SU-DHL-6 (cell line): Measurements from ENCODE around the gene TMEM229B.

Experiments
- H2AFZ ChIP-seq: fragments of 200-600 bp; sonication (generic); 2 replicates; pipeline ENCODE4 v1.6.1; 2014; ENCODE audit warnings: low read depth, mild to moderate bottlenecking, moderate library complexity, mixed read lengths, antibody characterized with exemption, low read length; ENCODE audit not compliant: severe bottlenecking
- H3F3A ChIP-seq: fragments of 200-600 bp; shearing (Covaris generic); 2 replicates; pipeline ENCODE4 v1.6.0; 2016; ENCODE audit warnings: antibody characterized with exemption, mild to moderate bottlenecking; ENCODE audit not compliant: insufficient read depth
- H3K27ac ChIP-seq: fragments of 200-600 bp; sonication (generic); 2 replicates; pipeline ENCODE4 v1.5.1; 2016; ENCODE audit warnings: low read depth, mild to moderate bottlenecking, low read length, moderate library complexity, mixed read lengths
- H3K27me3 ChIP-seq: fragments of 200-600 bp; sonication (generic), shearing (Covaris generic); 2 replicates; pipeline ENCODE4 v1.6.0; 2014; ENCODE audit warnings: mild to moderate bottlenecking, low read length
- H3K36me3 ChIP-seq: fragments of 200-600 bp; sonication (generic); 2 replicates; pipeline ENCODE4 v1.6.1; 2014; ENCODE audit warnings: mild to moderate bottlenecking, low read length, mixed read lengths
- H3K4me2 ChIP-seq: fragments of 300-600, 200-600 bp; shearing (Covaris generic), sonication (generic); 2 replicates; pipeline ENCODE4 v1.6.0; 2014; ENCODE audit warnings: low read length, low read depth, mild to moderate bottlenecking; ENCODE audit not compliant: poor library complexity, severe bottlenecking
- H3K4me3 ChIP-seq: fragments of 200-600 bp; sonication (generic); 2 replicates; pipeline ENCODE4 v1.5.1; 2014; ENCODE audit warnings: antibody characterized with exemption, low read length, mild to moderate bottlenecking, mixed read lengths; ENCODE audit not compliant: insufficient read depth, poor library complexity, severe bottlenecking
- H3K79me2 ChIP-seq: fragments of 200-600 bp; sonication (generic); 2 replicates; pipeline ENCODE4 v1.6.1; 2014; ENCODE audit warnings: mild to moderate bottlenecking, low read length, moderate library complexity; ENCODE audit not compliant: insufficient read depth
- H3K9ac ChIP-seq: fragments of 200-600 bp; sonication (generic); 2 replicates; pipeline ENCODE4 v1.7.0; 2014; ENCODE audit warnings: mild to moderate bottlenecking, low read length
- H3K9me2 ChIP-seq: fragments of 200-600 bp; sonication (generic); replicated peaks from 2 replicates; pipeline ENCODE4 v1.6.1; 2014; ENCODE audit warnings: low read length; ENCODE audit not compliant: insufficient read depth
- H3K9me3 ChIP-seq: fragments of 200-600 bp; sonication (generic); 2 replicates; pipeline ENCODE4 v1.6.1; 2014; ENCODE audit warnings: low read length, mixed read lengths; ENCODE audit not compliant: insufficient read depth
- H4K20me1 ChIP-seq: fragments of 200-600 bp; sonication (generic); 2 replicates; pipeline ENCODE4 v1.6.1; 2014; ENCODE audit warnings: low read depth, mild to moderate bottlenecking, antibody characterized with exemption, low read length, moderate library complexity, mixed read lengths
- EZH2phosphoT487 ChIP-seq: fragments of 200-600 bp; sonication (generic), shearing (Covaris generic); conservative IDR thresholded peaks from 2 replicates; pipeline ENCODE4 v1.6.1; 2018; ENCODE audit warnings: mild to moderate bottlenecking, antibody characterized with exemption, low read length, moderate library complexity, mixed read lengths
- TF ChIP-seq, protein P1 (sequence below): fragments of 200-600 bp; sonication (generic); IDR thresholded peaks from one replicate; pipeline ENCODE4 v1.5.1; 2017; ENCODE audit warnings: antibody characterized with exemption, mild to moderate bottlenecking, low read length, moderate library complexity; ENCODE audit not compliant: insufficient read depth, poor library complexity, severe bottlenecking

The TMEM229B gene

DNA sequence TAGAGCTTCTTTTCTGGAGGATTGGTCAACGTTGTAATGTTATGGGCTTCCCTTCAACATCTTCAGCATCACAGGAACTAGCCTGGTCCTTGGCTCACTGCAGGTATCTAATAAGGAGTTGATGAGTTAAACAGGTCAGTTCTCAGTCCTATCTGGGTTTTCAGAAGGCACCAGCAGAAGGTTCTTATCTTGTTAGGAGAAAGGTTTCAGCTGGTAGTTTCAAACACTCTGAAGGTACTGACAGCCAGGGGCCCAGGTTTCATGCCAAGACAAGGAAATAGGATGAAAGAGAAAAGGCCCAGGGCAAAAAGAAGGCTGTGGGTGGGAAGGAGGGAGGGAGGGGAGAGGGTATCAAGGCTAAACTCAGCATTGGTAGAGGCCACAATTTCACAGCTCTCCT is 21.4 kb downstream of the TMEM229B start:
- no peaks in the 10 kb centered on the region for H3K27me3 ChIP-seq
- no peaks in the 10 kb centered on the region for H3K9me3 ChIP-seq
- H3K9me2 ChIP-seq = no peaks in the 10 kb centered on the region
- no peak overlapping the region for H3K27ac ChIP-seq
- H3F3A ChIP-seq = no peaks in the 10 kb centered on the region
- no peaks in the 10 kb centered on the region for H4K20me1 ChIP-seq
- no peak overlapping the region for H3K9ac ChIP-seq
- H3K36me3 ChIP-seq = no peaks in the 10 kb centered on the region
- H2AFZ ChIP-seq = no peak overlapping the region
- no peak overlapping the region for H3K4me2 ChIP-seq
- H3K4me3 ChIP-seq = no peak overlapping the region
- no peaks in the 10 kb centered on the region for H3K79me2 ChIP-seq
- TF ChIP-seq, protein P1, sequence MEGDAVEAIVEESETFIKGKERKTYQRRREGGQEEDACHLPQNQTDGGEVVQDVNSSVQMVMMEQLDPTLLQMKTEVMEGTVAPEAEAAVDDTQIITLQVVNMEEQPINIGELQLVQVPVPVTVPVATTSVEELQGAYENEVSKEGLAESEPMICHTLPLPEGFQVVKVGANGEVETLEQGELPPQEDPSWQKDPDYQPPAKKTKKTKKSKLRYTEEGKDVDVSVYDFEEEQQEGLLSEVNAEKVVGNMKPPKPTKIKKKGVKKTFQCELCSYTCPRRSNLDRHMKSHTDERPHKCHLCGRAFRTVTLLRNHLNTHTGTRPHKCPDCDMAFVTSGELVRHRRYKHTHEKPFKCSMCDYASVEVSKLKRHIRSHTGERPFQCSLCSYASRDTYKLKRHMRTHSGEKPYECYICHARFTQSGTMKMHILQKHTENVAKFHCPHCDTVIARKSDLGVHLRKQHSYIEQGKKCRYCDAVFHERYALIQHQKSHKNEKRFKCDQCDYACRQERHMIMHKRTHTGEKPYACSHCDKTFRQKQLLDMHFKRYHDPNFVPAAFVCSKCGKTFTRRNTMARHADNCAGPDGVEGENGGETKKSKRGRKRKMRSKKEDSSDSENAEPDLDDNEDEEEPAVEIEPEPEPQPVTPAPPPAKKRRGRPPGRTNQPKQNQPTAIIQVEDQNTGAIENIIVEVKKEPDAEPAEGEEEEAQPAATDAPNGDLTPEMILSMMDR = no peak
- TF ChIP-seq EZH2phosphoT487 = no peak

DNA sequence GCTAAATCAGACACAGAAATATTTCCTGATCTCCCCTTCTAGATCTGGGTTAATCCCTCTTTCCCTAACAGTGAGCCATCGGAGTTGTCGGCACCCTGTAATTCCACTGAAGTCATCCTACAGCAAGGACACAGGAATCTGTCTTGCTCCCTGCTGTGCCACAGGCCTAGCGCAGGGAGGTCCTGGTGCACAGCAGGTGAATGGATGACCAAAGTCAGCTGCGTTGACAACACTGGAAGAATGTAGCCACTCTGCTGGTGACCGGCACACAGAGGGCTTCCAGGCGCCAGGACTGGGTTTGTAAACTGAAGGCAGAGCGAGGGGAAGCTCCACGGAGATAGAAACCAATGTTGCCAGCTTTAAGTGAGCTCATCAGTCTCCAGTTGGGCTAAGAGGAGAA is 23.6 kb downstream of the TMEM229B start:
- H3K79me2 ChIP-seq = no peaks in the 10 kb centered on the region
- H3F3A ChIP-seq = no peaks in the 10 kb centered on the region
- H3K9ac ChIP-seq = no peak overlapping the region
- H2AFZ ChIP-seq = no peak overlapping the region
- H3K27me3 ChIP-seq = no peaks in the 10 kb centered on the region
- no peak overlapping the region for H3K4me3 ChIP-seq
- H3K9me2 ChIP-seq = no peaks in the 10 kb centered on the region
- H3K4me2 ChIP-seq = no peak overlapping the region
- H3K36me3 ChIP-seq = no peaks in the 10 kb centered on the region
- no peak for TF ChIP-seq EZH2phosphoT487
- TF ChIP-seq, protein P1 = no peak
- no peaks in the 10 kb centered on the region for H3K9me3 ChIP-seq
- H3K27ac ChIP-seq = no peak overlapping the region
- no peaks in the 10 kb centered on the region for H4K20me1 ChIP-seq

DNA sequence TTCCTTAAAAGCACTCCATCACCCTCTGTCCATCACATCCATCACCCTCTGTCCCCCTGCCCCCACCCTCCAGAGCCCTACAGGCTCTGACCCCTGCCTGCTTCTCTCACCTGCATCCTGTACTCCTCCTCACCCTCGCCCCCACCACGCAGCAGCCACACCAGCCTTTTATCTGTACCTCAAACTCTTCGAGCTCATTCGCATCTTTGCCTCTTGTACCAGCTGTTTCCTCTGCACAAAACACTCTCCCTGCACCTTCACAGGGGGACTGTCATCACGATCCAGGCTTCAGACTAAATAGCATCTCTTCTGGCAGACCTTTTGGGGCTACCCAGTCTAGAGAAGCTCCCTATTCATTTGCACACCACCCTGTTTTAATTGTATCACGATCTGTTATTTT is 24.1 kb downstream of the TMEM229B start:
- Histone ChIP-seq H3K9me3 (no peaks in the 10 kb centered on the region), H4K20me1 (no peaks in the 10 kb centered on the region), H3K9me2 (no peaks in the 10 kb centered on the region), H3K27me3 (no peaks in the 10 kb centered on the region), H2AFZ (no peak overlapping the region), H3K4me2 (no peak overlapping the region), H3K27ac (no peak overlapping the region), H3K9ac (no peak overlapping the region), H3F3A (no peaks in the 10 kb centered on the region), H3K36me3 (no peaks in the 10 kb centered on the region), H3K4me3 (no peak overlapping the region), H3K79me2 (no peaks in the 10 kb centered on the region)
- no peak for TF ChIP-seq EZH2phosphoT487

DNA sequence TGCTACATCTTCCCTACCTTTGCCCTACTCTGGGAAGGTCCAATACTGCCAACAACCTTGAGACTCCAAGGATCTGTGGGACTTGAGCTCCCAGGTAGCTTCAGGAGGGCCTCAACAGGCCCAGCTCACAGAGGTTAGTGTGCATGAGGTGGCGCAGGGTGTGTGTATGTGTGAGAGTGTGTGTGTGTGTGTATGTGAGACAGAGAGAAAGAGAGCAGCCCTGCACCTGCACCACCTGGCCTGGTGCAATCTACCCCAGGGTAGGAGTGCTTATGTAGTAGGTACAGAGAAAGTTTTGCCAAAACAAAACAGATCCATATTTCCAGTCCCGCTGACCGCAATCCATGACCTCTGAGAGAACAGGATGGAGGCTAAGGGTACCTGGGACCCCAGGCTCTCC is 24.6 kb downstream of the TMEM229B start:
- H3K4me2 ChIP-seq = no peak overlapping the region
- no peak overlapping the region for H3K4me3 ChIP-seq
- TF ChIP-seq, protein P1 = no peak

More for the DNA sequence above, 24.6 kb downstream of the TMEM229B start:
- no peak overlapping the region for H3K9ac ChIP-seq
- no peak overlapping the region for H3K27ac ChIP-seq
- no peaks in the 10 kb centered on the region for H4K20me1 ChIP-seq
- H3K9me3 ChIP-seq = no peaks in the 10 kb centered on the region
- no peaks in the 10 kb centered on the region for H3K9me2 ChIP-seq
- no peaks in the 10 kb centered on the region for H3K79me2 ChIP-seq
- no peaks in the 10 kb centered on the region for H3K36me3 ChIP-seq
- no peak overlapping the region for H2AFZ ChIP-seq
- no peaks in the 10 kb centered on the region for H3F3A ChIP-seq
- no peaks in the 10 kb centered on the region for H3K27me3 ChIP-seq
